ENCODE results near the gene ATP2B2.

Gene ATP2B2

GRCh38 chr3:10335871-10336622, 169.3 kb downstream of the ATP2B2 start:
- H3K27me3 ChIP-seq, result no peaks in the 10 kb centered on the region
- TF ChIP-seq CTCF (IDR thresholded peaks at IDR 0.05; ENCODE audit: low read depth, low read length), result no peak
- H3K4me1 ChIP-seq, result no peaks in the 10 kb centered on the region
- no peaks in the 10 kb centered on the region for H3K36me3 ChIP-seq
- DNase-seq, result no peak
- H3K9me3 ChIP-seq, result no peaks in the 10 kb centered on the region
- H3K4me3 ChIP-seq (ENCODE audit: low read depth, low read length), result no peak overlapping the region

GRCh38 chr3:10335190-10335738, 170.1 kb downstream of the ATP2B2 start:
- Histone ChIP-seq H3K27me3 (no peaks in the 10 kb centered on the region), H3K9me3 (no peaks in the 10 kb centered on the region), H3K4me3 (ENCODE audit: low read depth, low read length) (no peak overlapping the region), H3K4me1 (no peaks in the 10 kb centered on the region), H3K36me3 (no peaks in the 10 kb centered on the region)
- DNase-seq, result no peak
- no peak for TF ChIP-seq CTCF (IDR thresholded peaks at IDR 0.05; ENCODE audit: low read depth, low read length)

GRCh38 chr3:10334459-10334858, 170.9 kb downstream of the ATP2B2 start:
- DNase-seq, result no peak
- Histone ChIP-seq H3K27me3 (no peaks in the 10 kb centered on the region), H3K4me3 (ENCODE audit: low read depth, low read length) (no peak overlapping the region), H3K36me3 (no peaks in the 10 kb centered on the region), H3K4me1 (no peaks in the 10 kb centered on the region), H3K9me3 (no peaks in the 10 kb centered on the region)
- TF ChIP-seq CTCF (IDR thresholded peaks at IDR 0.05; ENCODE audit: low read depth, low read length), result no peak

- no peak for TF ChIP-seq CTCF (IDR thresholded peaks at IDR 0.05; ENCODE audit: low read depth, low read length)
- DNase-seq, result no peak
- no peaks in the 10 kb centered on the region for H3K36me3 ChIP-seq
- H3K4me3 ChIP-seq (ENCODE audit: low read depth, low read length), result no peak overlapping the region
- H3K27me3 ChIP-seq, result no peaks in the 10 kb centered on the region
- H3K9me3 ChIP-seq, result no peaks in the 10 kb centered on the region
- H3K4me1 ChIP-seq, result no peaks in the 10 kb centered on the region
Observed at GRCh38 chr3:10334042-10334441, 171.3 kb downstream of the ATP2B2 start.

- TF ChIP-seq CTCF (IDR thresholded peaks at IDR 0.05; ENCODE audit: low read depth, low read length), result no peak
- Histone ChIP-seq H3K27me3 (no peaks in the 10 kb centered on the region), H3K4me1 (no peaks in the 10 kb centered on the region), H3K36me3 (no peaks in the 10 kb centered on the region), H3K9me3 (no peaks in the 10 kb centered on the region), H3K4me3 (ENCODE audit: low read depth, low read length) (no peak overlapping the region)
- no peak for DNase-seq
Observed at GRCh38 chr3:10333349-10333650, 172.1 kb downstream of the ATP2B2 start.

Data from BE2C (cell line).